Activated CD4-positive, alpha-beta memory T cell treated with anti-CD3 and anti-CD28 coated beads for 36 hours (primary cell): ENCODE measurements around the gene MYO10. TPM values are rescaled to one million over a fixed set of nuclear protein-coding genes. Genes with fewer than 3 reads are reported as not detected.

Source experiments
- CTCF ChIA-PET: fragments of 350-600 bp; sonication (Branson Sonifier 250); formaldehyde crosslinking; loops from one replicate; lab custom pipeline; 2021; ENCODE audit warnings: antibody characterized with exemption, inconsistent platforms; lab: Charles Lee
- POLR2A ChIA-PET: fragments of 350-600 bp; sonication (Branson Sonifier 250); formaldehyde crosslinking; loops from one replicate; lab custom pipeline; 2021; ENCODE audit warnings: antibody characterized with exemption; lab: Charles Lee
- DNase-seq: peaks from one replicate; pipeline ENCODE4 v3.0.0-alpha.2; 2020
- H3K27ac Mint-ChIP-seq: one replicate; pipeline ENCODE4 v1.8.0; 2021; ENCODE audit warnings: mixed read lengths
- H3K27me3 Mint-ChIP-seq: one replicate; pipeline ENCODE4 v1.8.0; 2021; ENCODE audit warnings: mixed read lengths
- H3K36me3 Mint-ChIP-seq: one replicate; pipeline ENCODE4 v1.8.0; 2021; ENCODE audit warnings: mixed read lengths
- H3K4me1 Mint-ChIP-seq: one replicate; pipeline ENCODE4 v1.8.0; 2021; ENCODE audit warnings: low read depth, mixed read lengths
- H3K4me3 Mint-ChIP-seq: one replicate; pipeline ENCODE4 v1.8.0; 2021; ENCODE audit warnings: mild to moderate bottlenecking, mixed read lengths
- H3K9me3 Mint-ChIP-seq: one replicate; pipeline ENCODE4 v1.8.0; 2021; ENCODE audit warnings: mixed read lengths
- intact Hi-C: fragments of 100-400 bp; cut with micrococcal nuclease; formaldehyde crosslinking; loops from one replicate; pipeline ENCODE4 v1.15.1; 2023
- total RNA-seq, 2 experiments: library from RNA; stranded (reverse); gene quantifications; one replicate each; pipeline ENCODE4 v1.2.3, GENCODE V29; 2021

The MYO10 gene
- total RNA-seq, 2 experiments from 2014 or later = 0.21 to 0.34 TPM

GRCh38 chr5:16906255-16906654, 29.8 kb downstream of the MYO10 start:
- POLR2A ChIA-PET = no interaction called here
- Mint-ChIP-seq H3K27me3 (no peaks in the 10 kb centered on the region), H3K27ac (no peak overlapping the region), H3K9me3 (no peaks in the 10 kb centered on the region), H3K4me3 (no peak overlapping the region), H3K36me3 (no peaks in the 10 kb centered on the region), H3K4me1 (no peaks in the 10 kb centered on the region)
- intact Hi-C loops = no loop called here
- DNase-seq = no peak
- CTCF ChIA-PET = no interaction called here

- no peak overlapping the region for H3K27ac Mint-ChIP-seq
- no peaks in the 10 kb centered on the region for H3K27me3 Mint-ChIP-seq
- no peaks in the 10 kb centered on the region for H3K9me3 Mint-ChIP-seq
- POLR2A ChIA-PET = no interaction called here
- H3K4me1 Mint-ChIP-seq = no peaks in the 10 kb centered on the region
- no peaks in the 10 kb centered on the region for H3K36me3 Mint-ChIP-seq
- no peak for DNase-seq
- CTCF ChIA-PET = no interaction called here
- H3K4me3 Mint-ChIP-seq = no peak overlapping the region
- intact Hi-C loops = no loop called here
Measured at GRCh38 chr5:16903480-16904300, 32.4 kb downstream of the MYO10 start.

GRCh38 chr5:16902846-16903245, 33.2 kb downstream of the MYO10 start:
- no peak overlapping the region for H3K4me3 Mint-ChIP-seq
- H3K4me1 Mint-ChIP-seq = no peaks in the 10 kb centered on the region
- DNase-seq = no peak
- intact Hi-C loops = no loop called here
- H3K27me3 Mint-ChIP-seq = no peaks in the 10 kb centered on the region
- H3K9me3 Mint-ChIP-seq = no peaks in the 10 kb centered on the region
- H3K36me3 Mint-ChIP-seq = no peaks in the 10 kb centered on the region
- POLR2A ChIA-PET = no interaction called here
- no peak overlapping the region for H3K27ac Mint-ChIP-seq
- CTCF ChIA-PET = no interaction called here

- Mint-ChIP-seq H3K27me3 (no peaks in the 10 kb centered on the region), H3K4me3 (no peak overlapping the region), H3K4me1 (no peaks in the 10 kb centered on the region), H3K27ac (no peak overlapping the region), H3K9me3 (no peaks in the 10 kb centered on the region), H3K36me3 (no peaks in the 10 kb centered on the region)
- CTCF ChIA-PET = no interaction called here
- POLR2A ChIA-PET = no interaction called here
- intact Hi-C loops = no loop called here
- no peak for DNase-seq
Measured at GRCh38 chr5:16901021-16901644, 35.0 kb downstream of the MYO10 start.

- no peaks in the 10 kb centered on the region for H3K36me3 Mint-ChIP-seq
- no peak overlapping the region for H3K27ac Mint-ChIP-seq
- no peaks in the 10 kb centered on the region for H3K9me3 Mint-ChIP-seq
- no peaks in the 10 kb centered on the region for H3K4me1 Mint-ChIP-seq
- ChIA-PET POLR2A (no interaction called here), CTCF (no interaction called here)
- no peaks in the 10 kb centered on the region for H3K27me3 Mint-ChIP-seq
- no peak for DNase-seq
- intact Hi-C loops = no loop called here
- no peak overlapping the region for H3K4me3 Mint-ChIP-seq
Measured at GRCh38 chr5:16899171-16899570, 36.9 kb downstream of the MYO10 start.

- H3K4me1 Mint-ChIP-seq = no peaks in the 10 kb centered on the region
- no peaks in the 10 kb centered on the region for H3K27me3 Mint-ChIP-seq
- H3K4me3 Mint-ChIP-seq = no peak overlapping the region
- H3K9me3 Mint-ChIP-seq = no peaks in the 10 kb centered on the region
- H3K27ac Mint-ChIP-seq = no peak overlapping the region
- H3K36me3 Mint-ChIP-seq = no peaks in the 10 kb centered on the region
- ChIA-PET POLR2A (no interaction called here), CTCF (no interaction called here)
- DNase-seq = no peak
- intact Hi-C loops = no loop called here
Measured at GRCh38 chr5:16897800-16898199, 38.3 kb downstream of the MYO10 start.

GRCh38 chr5:16897284-16897704, 38.8 kb downstream of the MYO10 start:
- intact Hi-C loops = no loop called here
- POLR2A ChIA-PET = no interaction called here
- Mint-ChIP-seq H3K4me3 (no peak overlapping the region), H3K27me3 (no peaks in the 10 kb centered on the region), H3K36me3 (no peaks in the 10 kb centered on the region), H3K4me1 (no peaks in the 10 kb centered on the region), H3K9me3 (no peaks in the 10 kb centered on the region), H3K27ac (no peak overlapping the region)
- CTCF ChIA-PET = no interaction called here
- DNase-seq = no peak

GRCh38 chr5:16896767-16897166, 39.3 kb downstream of the MYO10 start:
- H3K9me3 Mint-ChIP-seq = no peaks in the 10 kb centered on the region
- ChIA-PET CTCF (no interaction called here), POLR2A (no interaction called here)
- H3K27ac Mint-ChIP-seq = no peak overlapping the region
- H3K4me3 Mint-ChIP-seq = no peak overlapping the region
- intact Hi-C loops = no loop called here
- no peaks in the 10 kb centered on the region for H3K36me3 Mint-ChIP-seq
- H3K27me3 Mint-ChIP-seq = no peaks in the 10 kb centered on the region
- DNase-seq = no peak
- no peaks in the 10 kb centered on the region for H3K4me1 Mint-ChIP-seq

- DNase-seq = no peak
- intact Hi-C loops = no loop called here
- ChIA-PET CTCF (no interaction called here), POLR2A (no interaction called here)
- H3K9me3 Mint-ChIP-seq = no peaks in the 10 kb centered on the region
- no peaks in the 10 kb centered on the region for H3K27me3 Mint-ChIP-seq
- H3K27ac Mint-ChIP-seq = no peak overlapping the region
- no peaks in the 10 kb centered on the region for H3K36me3 Mint-ChIP-seq
- no peaks in the 10 kb centered on the region for H3K4me1 Mint-ChIP-seq
- no peak overlapping the region for H3K4me3 Mint-ChIP-seq
Measured at GRCh38 chr5:16894236-16895057, 41.6 kb downstream of the MYO10 start.

GRCh38 chr5:16891033-16891432, 45.1 kb downstream of the MYO10 start:
- Mint-ChIP-seq H3K4me1 (no peaks in the 10 kb centered on the region), H3K27ac (no peak overlapping the region), H3K27me3 (peaks cover 2% of the 10 kb centered on the region), H3K9me3 (no peaks in the 10 kb centered on the region), H3K4me3 (no peak overlapping the region), H3K36me3 (no peaks in the 10 kb centered on the region)
- ChIA-PET POLR2A (no interaction called here), CTCF (no interaction called here)
- intact Hi-C loops = no loop called here
- no peak for DNase-seq

- ChIA-PET POLR2A (no interaction called here), CTCF (no interaction called here)
- no peaks in the 10 kb centered on the region for H3K4me1 Mint-ChIP-seq
- intact Hi-C loops = no loop called here
- no peak overlapping the region for H3K4me3 Mint-ChIP-seq
- no peaks in the 10 kb centered on the region for H3K9me3 Mint-ChIP-seq
- H3K27me3 Mint-ChIP-seq = peaks cover 2% of the 10 kb centered on the region
- H3K36me3 Mint-ChIP-seq = no peaks in the 10 kb centered on the region
- no peak for DNase-seq
- no peak overlapping the region for H3K27ac Mint-ChIP-seq
Measured at GRCh38 chr5:16889972-16890519, 46.0 kb downstream of the MYO10 start.

- CTCF ChIA-PET = no interaction called here
- H3K9me3 Mint-ChIP-seq = no peaks in the 10 kb centered on the region
- no peak overlapping the region for H3K27ac Mint-ChIP-seq
- no peak for DNase-seq
- no peaks in the 10 kb centered on the region for H3K36me3 Mint-ChIP-seq
- POLR2A ChIA-PET = no interaction called here
- intact Hi-C loops = no loop called here
- no peaks in the 10 kb centered on the region for H3K4me1 Mint-ChIP-seq
- peaks cover 2% of the 10 kb centered on the region for H3K27me3 Mint-ChIP-seq
- no peak overlapping the region for H3K4me3 Mint-ChIP-seq
Measured at GRCh38 chr5:16889203-16889971, 46.7 kb downstream of the MYO10 start.
